ENCODE results near the gene PRR36. TPM values are rescaled to one million over a fixed set of nuclear protein-coding genes. Genes with fewer than 3 reads are reported as not detected.

PRR36 gene
- 5.3 TPM for polyA plus RNA-seq (2012; ENCODE audit: insufficient read depth, insufficient read length, low read depth)

DNA sequence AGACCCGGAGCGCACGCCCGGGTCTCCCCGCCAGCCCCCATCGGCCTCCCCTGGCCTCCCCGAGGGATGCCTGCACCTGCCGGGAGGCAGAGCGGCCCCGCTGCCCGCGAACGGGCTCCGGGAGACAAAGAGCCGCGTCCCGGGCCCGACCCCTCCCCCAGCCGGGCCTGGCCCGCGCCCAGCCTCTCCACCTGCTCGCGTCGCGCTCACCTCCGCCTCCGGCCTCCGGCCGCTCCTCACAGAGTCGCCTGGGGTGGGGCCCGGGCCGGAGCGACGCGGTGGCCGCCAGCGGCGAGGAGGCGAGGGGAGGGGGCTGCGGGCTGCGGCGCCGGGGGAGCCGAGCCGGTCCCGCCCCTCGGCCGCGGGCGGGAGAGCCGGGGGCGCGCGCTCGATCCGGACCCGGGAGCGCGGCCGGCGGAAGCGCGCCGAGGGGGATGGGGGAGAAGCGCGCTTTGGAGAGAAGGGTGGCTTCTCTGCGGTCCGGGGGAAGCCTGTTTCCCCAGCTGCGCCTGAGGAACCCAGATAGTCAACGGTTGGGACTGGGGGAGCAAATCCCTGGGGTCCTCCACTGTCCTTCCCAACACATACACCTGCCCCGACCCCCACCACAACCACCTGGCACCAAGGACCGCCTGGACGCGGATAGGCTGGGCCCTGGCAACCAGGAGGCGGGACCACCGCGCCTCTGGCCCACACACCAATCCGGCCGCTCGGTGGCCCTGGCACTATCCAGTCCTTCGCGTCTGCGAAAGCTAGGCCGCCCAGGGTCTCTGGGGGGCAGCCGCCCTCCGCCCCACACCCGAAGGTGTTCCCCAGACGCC is at the start of gene PRR36:
Gene PRR36 (minus strand): TSS at position 315 of the 821 bp plus-strand sequence. CDS start 701 bp downstream, outside the sequence.
- peak; percentile 83 for DNase-seq

DNA sequence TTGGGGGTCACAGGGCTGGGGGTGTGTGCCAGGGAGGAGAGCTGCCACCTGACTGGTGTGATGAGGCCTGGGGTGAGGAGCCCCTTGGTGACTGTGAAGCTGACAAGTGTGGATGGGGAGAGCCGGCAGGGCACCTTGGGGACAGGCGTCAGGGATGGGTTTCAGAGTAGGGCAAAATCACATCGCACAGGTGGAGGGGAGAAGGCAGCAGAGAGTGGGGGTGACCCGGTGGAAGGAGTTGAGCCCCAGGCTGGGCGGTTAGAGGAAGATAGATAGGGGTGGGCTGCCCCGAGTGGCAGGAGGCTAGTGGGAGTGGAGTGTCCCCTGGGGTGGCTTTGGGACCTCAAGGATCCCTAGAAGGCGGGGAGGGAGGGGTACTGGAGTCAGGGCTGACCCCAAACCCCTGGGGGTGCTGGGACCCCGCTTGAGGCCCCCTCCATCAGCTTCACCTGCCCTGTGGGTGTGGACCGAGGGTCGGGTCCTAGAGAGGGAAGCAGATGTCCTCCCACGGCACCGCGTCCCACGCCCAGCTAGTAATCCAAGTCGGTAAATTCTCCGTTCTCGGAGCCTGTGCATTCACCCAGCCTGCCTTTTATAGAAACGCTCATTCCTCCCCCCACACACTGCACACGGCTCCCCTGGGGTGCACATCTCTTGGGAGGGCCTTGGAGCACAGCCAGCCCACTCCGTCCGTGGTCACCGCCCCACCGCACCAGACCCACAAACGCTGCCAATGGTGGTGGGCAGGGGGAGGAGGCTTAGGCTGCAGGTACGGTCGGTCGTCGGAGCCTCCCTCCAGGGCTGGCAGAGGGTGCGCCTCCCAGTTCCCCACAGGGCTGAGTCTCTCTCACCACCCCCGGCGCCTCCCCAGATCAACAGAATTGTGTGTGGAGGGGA is 49.4 kb upstream of the PRR36 start:
- H3K4me3 ChIP-seq (ENCODE audit: low read depth, low read length) = no peak overlapping the region
- H3K4me1 ChIP-seq = peaks cover 27% of the 10 kb centered on the region
- H3K36me3 ChIP-seq = no peaks in the 10 kb centered on the region; the same call in 1 of the 2 replicates
- peaks cover 3% of the 10 kb centered on the region for H3K27me3 ChIP-seq
- H3K9me3 ChIP-seq = no peaks in the 10 kb centered on the region
- DNase-seq = no peak
- TF ChIP-seq, protein P1, sequence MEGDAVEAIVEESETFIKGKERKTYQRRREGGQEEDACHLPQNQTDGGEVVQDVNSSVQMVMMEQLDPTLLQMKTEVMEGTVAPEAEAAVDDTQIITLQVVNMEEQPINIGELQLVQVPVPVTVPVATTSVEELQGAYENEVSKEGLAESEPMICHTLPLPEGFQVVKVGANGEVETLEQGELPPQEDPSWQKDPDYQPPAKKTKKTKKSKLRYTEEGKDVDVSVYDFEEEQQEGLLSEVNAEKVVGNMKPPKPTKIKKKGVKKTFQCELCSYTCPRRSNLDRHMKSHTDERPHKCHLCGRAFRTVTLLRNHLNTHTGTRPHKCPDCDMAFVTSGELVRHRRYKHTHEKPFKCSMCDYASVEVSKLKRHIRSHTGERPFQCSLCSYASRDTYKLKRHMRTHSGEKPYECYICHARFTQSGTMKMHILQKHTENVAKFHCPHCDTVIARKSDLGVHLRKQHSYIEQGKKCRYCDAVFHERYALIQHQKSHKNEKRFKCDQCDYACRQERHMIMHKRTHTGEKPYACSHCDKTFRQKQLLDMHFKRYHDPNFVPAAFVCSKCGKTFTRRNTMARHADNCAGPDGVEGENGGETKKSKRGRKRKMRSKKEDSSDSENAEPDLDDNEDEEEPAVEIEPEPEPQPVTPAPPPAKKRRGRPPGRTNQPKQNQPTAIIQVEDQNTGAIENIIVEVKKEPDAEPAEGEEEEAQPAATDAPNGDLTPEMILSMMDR (IDR thresholded peaks at IDR 0.05; ENCODE audit: low read depth, low read length) = no peak

More for the DNA sequence above, at the start of gene PRR36:
- Histone ChIP-seq H3K36me3 (no peaks in the 10 kb centered on the region), H3K4me1 (peaks cover 3% of the 10 kb centered on the region; the same call in 1 of the 2 replicates), H3K4me3 (ENCODE audit: low read depth, low read length) (peak within 1 kb of the TSS; percentile 66), H3K27me3 (peaks cover 11% of the 10 kb centered on the region), H3K9me3 (no peaks in the 10 kb centered on the region)
- TF ChIP-seq, protein P1 (IDR thresholded peaks at IDR 0.05; ENCODE audit: low read depth, low read length) = no peak

DNA sequence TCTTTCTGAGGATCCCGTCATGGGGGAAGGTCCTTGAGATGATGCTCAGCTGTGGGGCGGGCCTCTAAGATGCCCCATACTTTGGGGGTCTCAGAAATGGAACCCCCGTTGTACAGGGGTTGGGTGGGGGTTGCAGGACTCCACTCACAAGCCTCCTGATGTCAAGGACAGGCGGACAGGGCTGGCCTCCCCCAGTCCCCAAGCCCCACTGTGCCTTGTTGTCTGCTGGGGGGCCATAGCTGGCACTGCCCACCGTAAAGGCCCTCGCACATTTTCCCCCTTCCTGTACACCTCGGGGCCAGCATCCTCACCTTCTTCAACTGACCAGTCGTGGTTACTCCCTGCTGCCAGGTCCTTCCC is 48.6 kb upstream of the PRR36 start:
- no peak for DNase-seq
- Histone ChIP-seq H3K9me3 (no peaks in the 10 kb centered on the region), H3K4me1 (peaks cover 20% of the 10 kb centered on the region)

DNA sequence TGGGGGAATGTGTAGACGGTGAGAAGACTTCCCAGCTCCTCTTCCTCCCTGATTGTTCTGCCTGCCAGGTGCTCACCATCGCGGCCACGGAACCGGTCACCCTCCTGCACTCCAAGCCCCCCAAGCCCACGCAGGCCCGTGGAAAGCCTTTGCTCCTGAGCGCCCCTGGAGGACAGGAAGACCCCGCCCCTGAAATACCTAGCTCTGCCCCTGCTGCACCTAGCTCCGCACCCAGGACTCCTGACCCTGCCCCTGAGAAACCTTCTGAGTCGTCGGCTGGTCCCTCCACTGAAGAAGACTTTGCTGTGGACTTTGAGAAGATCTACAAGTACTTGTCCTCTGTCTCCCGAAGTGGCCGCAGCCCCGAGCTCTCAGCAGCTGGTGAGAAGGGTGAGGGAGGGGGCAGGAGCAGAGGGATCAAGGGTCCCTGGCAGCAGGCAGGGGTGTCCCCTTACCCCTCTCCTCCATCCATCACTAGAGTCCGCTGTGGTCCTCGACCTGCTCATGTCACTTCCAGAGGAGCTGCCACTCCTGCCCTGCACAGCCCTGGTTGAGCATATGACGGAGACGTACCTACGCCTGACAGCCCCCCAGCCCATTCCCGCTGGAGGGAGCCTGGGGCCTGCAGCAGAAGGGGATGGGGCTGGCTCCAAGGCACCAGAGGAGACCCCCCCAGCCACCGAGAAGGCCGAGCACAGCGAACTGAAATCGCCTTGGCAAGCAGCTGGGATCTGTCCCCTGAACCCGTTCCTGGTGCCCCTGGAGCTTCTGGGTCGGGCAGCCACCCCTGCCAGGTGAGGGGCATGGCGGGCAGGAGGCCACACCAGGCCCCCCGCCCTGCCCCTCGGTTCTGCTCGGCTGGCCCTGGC is 48.0 kb upstream of the PRR36 start:
- TF ChIP-seq, protein P1 (IDR thresholded peaks at IDR 0.05; ENCODE audit: low read depth, low read length) = no peak
- DNase-seq = no peak
- H3K27me3 ChIP-seq = peaks cover 17% of the 10 kb centered on the region
- peaks cover 14% of the 10 kb centered on the region for H3K4me1 ChIP-seq
- no peak overlapping the region for H3K4me3 ChIP-seq (ENCODE audit: low read depth, low read length)
- H3K36me3 ChIP-seq = no peaks in the 10 kb centered on the region; the same call in 1 of the 2 replicates
- no peaks in the 10 kb centered on the region for H3K9me3 ChIP-seq

More for the DNA sequence above, 48.6 kb upstream of the PRR36 start:
- Histone ChIP-seq H3K27me3 (peaks cover 10% of the 10 kb centered on the region), H3K4me3 (ENCODE audit: low read depth, low read length) (no peak overlapping the region), H3K36me3 (no peaks in the 10 kb centered on the region; the same call in 1 of the 2 replicates)
- TF ChIP-seq, protein P1 (IDR thresholded peaks at IDR 0.05; ENCODE audit: low read depth, low read length) = no peak

DNA sequence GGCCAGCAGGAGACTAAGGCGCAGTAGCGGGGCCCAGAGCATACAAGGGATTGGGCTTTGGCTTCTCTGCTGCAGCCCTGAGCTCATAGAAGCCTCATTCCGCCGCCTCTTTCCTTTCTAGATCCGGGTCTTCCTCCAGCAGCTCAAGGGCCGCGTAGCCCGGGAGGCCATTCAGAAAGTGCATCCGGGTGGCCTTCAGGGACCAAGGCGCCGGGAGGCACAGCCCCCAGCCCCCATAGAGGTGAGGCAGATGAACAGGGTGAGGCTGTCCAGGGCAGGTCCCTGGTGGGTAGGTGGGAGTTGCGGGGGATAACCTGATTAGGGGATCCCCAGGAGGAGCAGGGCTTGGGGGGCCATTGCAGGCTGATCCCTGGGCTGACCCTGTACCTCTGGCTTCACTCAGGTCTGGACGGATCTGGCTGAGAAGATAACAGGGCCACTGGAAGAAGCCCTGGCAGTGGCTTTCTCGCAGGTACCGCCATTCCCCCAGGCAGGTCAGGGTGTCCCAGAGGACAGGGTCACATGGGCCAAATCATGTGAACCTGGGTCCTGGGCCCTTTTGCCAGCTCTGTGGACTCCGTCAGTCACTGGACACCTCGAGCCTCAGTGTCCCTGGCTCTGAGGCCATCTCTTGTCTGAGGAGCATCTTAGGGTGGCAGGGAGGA is 47.2 kb upstream of the PRR36 start:
- no peaks in the 10 kb centered on the region for H3K9me3 ChIP-seq
- peaks cover 6% of the 10 kb centered on the region for H3K4me1 ChIP-seq
- DNase-seq = no peak
- TF ChIP-seq, protein P1 (IDR thresholded peaks at IDR 0.05; ENCODE audit: low read depth, low read length) = no peak
- H3K27me3 ChIP-seq = peaks cover 24% of the 10 kb centered on the region
- H3K36me3 ChIP-seq = no peaks in the 10 kb centered on the region; the same call in 1 of the 2 replicates
- peak overlapping the region; percentile 24 for H3K4me3 ChIP-seq (ENCODE audit: low read depth, low read length)

Measured in BE2C (cell line).